Activated CD8-positive, alpha-beta T cell treated with anti-CD3 and anti-CD28 coated beads for 36 hours (primary cell): ENCODE results near the gene BLOC1S2. TPM values are rescaled to one million over a fixed set of nuclear protein-coding genes. Genes with fewer than 3 reads are reported as not detected.

Experiments
- ATAC-seq: fragments of 200-7000 bp; cut with Tn5 transposase; one replicate; pipeline ENCODE4 v1.10.0; 2021; ENCODE audit warnings: mild to moderate bottlenecking, moderate library complexity
- CTCF ChIA-PET: fragments of 350-600 bp; sonication (Branson Sonifier 250); formaldehyde crosslinking; loops from one replicate; lab custom pipeline; 2021; ENCODE audit warnings: antibody characterized with exemption; lab: Charles Lee
- POLR2A ChIA-PET: fragments of 350-600 bp; sonication (Branson Sonifier 250); formaldehyde crosslinking; loops from one replicate; lab custom pipeline; 2021; ENCODE audit warnings: antibody characterized with exemption; lab: Charles Lee
- DNase-seq: peaks from one replicate; pipeline ENCODE4 v3.0.0-alpha.2; 2020
- H3K27ac Mint-ChIP-seq: one replicate; pipeline ENCODE4 v1.8.0; 2021; ENCODE audit warnings: mild to moderate bottlenecking, mixed read lengths
- H3K27me3 Mint-ChIP-seq: one replicate; pipeline ENCODE4 v1.8.0; 2021; ENCODE audit warnings: mixed read lengths
- H3K36me3 Mint-ChIP-seq: one replicate; pipeline ENCODE4 v1.8.0; 2021; ENCODE audit warnings: low read depth, mixed read lengths
- H3K4me1 Mint-ChIP-seq: one replicate; pipeline ENCODE4 v1.8.0; 2021; ENCODE audit warnings: low read depth, mixed read lengths
- H3K4me3 Mint-ChIP-seq: one replicate; pipeline ENCODE4 v1.8.0; 2021; ENCODE audit warnings: mild to moderate bottlenecking, moderate library complexity, mixed read lengths
- H3K9me3 Mint-ChIP-seq: one replicate; pipeline ENCODE4 v1.8.0; 2021; ENCODE audit warnings: mixed read lengths
- intact Hi-C: fragments of 100-400 bp; cut with micrococcal nuclease; formaldehyde crosslinking; loops from one replicate; pipeline ENCODE4 v1.10.0; 2022
- total RNA-seq, 2 experiments: library from RNA; stranded (reverse); gene quantifications; one replicate each; pipeline ENCODE4 v1.2.3, GENCODE V29; 2021
- TF ChIP-seq, protein P1 (sequence below): fragments of 200-600 bp; IDR thresholded peaks from one replicate; pipeline ENCODE4 v1.8.0; 2022; ENCODE audit warnings: antibody characterized with exemption, mild to moderate bottlenecking

The BLOC1S2 gene
- total RNA-seq, 2 experiments from 2014 or later: 45.1 to 48.6 TPM

DNA sequence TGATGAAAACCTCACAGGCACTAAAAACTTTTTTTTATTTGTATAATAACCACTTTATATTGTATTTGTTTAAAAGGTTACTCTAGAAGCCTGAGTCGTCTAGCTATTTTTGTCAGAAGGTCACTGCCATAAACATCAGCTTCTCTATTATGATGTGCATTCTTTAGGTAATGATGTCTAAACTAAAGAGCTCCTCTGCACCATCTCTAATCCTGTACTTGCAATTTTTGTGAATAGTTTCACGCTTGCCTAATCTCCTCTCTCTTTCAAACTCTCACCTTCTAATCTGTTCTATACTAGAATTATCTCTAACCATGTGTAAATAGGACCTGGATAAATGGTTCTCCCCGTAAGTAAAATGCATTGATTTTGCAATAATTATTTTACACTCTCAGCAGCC is 46.6 kb downstream of the BLOC1S2 start:
- H3K27me3 Mint-ChIP-seq: no peaks in the 10 kb centered on the region
- H3K4me1 Mint-ChIP-seq: peaks cover 3% of the 10 kb centered on the region
- ChIA-PET CTCF (interaction anchor here (0.7 to 1.4 kb wide), 9 partner anchors 9 to 394 kb away, joined by 3 to 7 read pairs (median 5); partner anchors contain the start of gene CHUK), POLR2A (interaction anchor here (1.0 kb wide), 1 partner anchor 16 kb away, joined by 3 read pairs; no protein-coding TSS in a partner anchor)
- no peak for ATAC-seq
- H3K27ac Mint-ChIP-seq: no peak overlapping the region
- no peak overlapping the region for H3K4me3 Mint-ChIP-seq
- peaks cover 36% of the 10 kb centered on the region for H3K36me3 Mint-ChIP-seq
- intact Hi-C loops: no loop called here
- no peaks in the 10 kb centered on the region for H3K9me3 Mint-ChIP-seq
- DNase-seq: no peak
- TF ChIP-seq, protein P1, sequence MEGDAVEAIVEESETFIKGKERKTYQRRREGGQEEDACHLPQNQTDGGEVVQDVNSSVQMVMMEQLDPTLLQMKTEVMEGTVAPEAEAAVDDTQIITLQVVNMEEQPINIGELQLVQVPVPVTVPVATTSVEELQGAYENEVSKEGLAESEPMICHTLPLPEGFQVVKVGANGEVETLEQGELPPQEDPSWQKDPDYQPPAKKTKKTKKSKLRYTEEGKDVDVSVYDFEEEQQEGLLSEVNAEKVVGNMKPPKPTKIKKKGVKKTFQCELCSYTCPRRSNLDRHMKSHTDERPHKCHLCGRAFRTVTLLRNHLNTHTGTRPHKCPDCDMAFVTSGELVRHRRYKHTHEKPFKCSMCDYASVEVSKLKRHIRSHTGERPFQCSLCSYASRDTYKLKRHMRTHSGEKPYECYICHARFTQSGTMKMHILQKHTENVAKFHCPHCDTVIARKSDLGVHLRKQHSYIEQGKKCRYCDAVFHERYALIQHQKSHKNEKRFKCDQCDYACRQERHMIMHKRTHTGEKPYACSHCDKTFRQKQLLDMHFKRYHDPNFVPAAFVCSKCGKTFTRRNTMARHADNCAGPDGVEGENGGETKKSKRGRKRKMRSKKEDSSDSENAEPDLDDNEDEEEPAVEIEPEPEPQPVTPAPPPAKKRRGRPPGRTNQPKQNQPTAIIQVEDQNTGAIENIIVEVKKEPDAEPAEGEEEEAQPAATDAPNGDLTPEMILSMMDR: no peak

DNA sequence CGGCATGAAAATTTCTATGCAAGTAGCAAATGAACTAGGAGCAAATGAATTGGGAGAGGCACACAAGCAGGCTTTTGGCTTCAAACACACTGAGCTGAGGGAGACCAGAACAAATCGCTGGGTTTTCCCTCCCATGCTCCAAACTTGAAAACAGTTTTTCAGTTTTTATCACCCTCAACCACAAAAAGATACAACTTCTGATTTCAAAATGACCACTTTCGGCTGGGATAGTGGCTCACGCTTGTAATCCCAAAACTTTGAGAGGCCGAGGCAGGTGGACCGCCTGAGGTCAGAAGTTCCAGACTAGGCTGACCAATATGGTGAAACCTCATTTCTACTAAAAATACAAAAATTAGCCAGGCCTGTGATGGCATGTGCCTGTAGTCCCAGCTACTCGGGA is 48.1 kb downstream of the BLOC1S2 start:
- Mint-ChIP-seq H3K27me3 (no peaks in the 10 kb centered on the region), H3K9me3 (no peaks in the 10 kb centered on the region), H3K27ac (no peak overlapping the region), H3K4me1 (peaks cover 3% of the 10 kb centered on the region), H3K36me3 (peaks cover 31% of the 10 kb centered on the region), H3K4me3 (no peak overlapping the region)
- CTCF ChIA-PET: interaction anchor here (1.4 kb wide), 1 partner anchor 14 kb away, joined by 5 read pairs; no protein-coding TSS in a partner anchor
- DNase-seq (no peak), ATAC-seq (no peak)
- POLR2A ChIA-PET: no interaction called here
- TF ChIP-seq, protein P1: no peak
- intact Hi-C loops: no loop called here

DNA sequence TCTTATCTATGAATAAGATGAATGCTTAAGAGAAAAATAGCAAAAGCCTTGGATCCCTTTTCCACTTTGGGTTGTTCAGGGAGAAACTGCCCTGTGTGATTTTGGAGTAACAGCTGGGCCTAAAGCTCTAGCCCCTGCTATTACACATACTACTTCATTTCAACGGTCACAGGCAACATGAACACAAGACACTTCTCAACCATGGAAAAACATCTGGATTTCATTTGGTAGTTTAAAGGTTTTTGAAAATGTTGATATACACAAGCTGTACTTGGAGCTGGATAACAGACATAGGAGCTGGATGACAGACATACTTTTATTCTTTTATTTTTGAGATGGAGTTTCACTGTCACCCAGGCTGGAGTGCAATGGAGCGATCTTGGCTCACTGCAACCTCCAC is 54.4 kb downstream of the BLOC1S2 start:
- intact Hi-C loops: no loop called here
- H3K9me3 Mint-ChIP-seq: no peaks in the 10 kb centered on the region
- ChIA-PET POLR2A (interaction anchor here (0.6 to 0.7 kb wide), 2 partner anchors 206 to 331 kb away, joined by 3 read pairs; no protein-coding TSS in a partner anchor), CTCF (no interaction called here)
- ATAC-seq (no peak), DNase-seq (no peak)
- TF ChIP-seq, protein P1: no peak
- H3K27ac Mint-ChIP-seq: no peak overlapping the region
- H3K36me3 Mint-ChIP-seq: peaks cover 24% of the 10 kb centered on the region
- no peaks in the 10 kb centered on the region for H3K27me3 Mint-ChIP-seq
- no peak overlapping the region for H3K4me3 Mint-ChIP-seq
- peaks cover 21% of the 10 kb centered on the region for H3K4me1 Mint-ChIP-seq

DNA sequence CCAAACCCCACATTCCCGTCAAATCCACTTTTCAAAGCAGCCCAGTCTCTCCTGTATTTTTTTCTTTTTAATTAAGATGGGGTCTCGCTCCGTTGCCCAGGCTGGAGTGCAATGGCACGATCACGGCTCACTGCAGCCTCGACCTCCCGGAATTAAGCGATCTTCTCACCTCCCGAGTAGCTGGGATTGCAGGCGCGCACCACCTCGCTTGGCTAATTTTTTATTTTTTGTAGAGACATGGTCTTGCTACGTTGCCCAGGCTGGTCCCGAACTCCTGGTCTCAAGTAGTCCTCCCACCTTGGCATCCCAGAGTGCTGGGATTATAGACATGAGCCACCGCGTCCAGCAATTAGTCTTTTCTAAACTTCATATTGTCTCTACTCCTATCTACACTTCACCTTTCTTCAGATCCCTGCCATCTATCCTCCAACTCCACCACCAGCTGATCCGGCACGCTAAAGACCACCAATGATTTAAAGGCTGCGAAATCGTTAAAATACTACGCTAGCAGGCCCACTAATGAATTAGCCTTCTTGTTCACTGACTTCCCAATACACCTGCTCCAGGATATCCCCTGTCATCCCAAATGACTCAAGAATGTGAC is 56.6 kb downstream of the BLOC1S2 start:
- CTCF ChIA-PET: interaction anchor here (2.4 kb wide), 1 partner anchor 10 kb away, joined by 7 read pairs; no protein-coding TSS in a partner anchor
- ATAC-seq: no peak
- DNase-seq: peak; percentile 17

More for the DNA sequence above, 56.6 kb downstream of the BLOC1S2 start:
- H3K27ac Mint-ChIP-seq: peak overlapping the region; percentile 76
- peaks cover 28% of the 10 kb centered on the region for H3K4me1 Mint-ChIP-seq
- no peaks in the 10 kb centered on the region for H3K27me3 Mint-ChIP-seq
- POLR2A ChIA-PET: no interaction called here
- no peaks in the 10 kb centered on the region for H3K9me3 Mint-ChIP-seq
- H3K36me3 Mint-ChIP-seq: peaks cover 28% of the 10 kb centered on the region
- TF ChIP-seq, protein P1: no peak
- H3K4me3 Mint-ChIP-seq: peak overlapping the region; percentile 84
- intact Hi-C loops: no loop called here
